Measurements from ENCODE around the gene TEX53. TPM values are rescaled to one million over a fixed set of nuclear protein-coding genes. Genes with fewer than 3 reads are reported as not detected.

TEX53 gene
- not detected in 2 replicates for total RNA-seq

GRCh38 chr9:114657705-114658104 is at the start of gene TEX53:
Gene TEX53, minus strand, starts transcription at chr9:114657805. Its CDS starts 31 bp downstream, at chr9:114657774.

GRCh38 chr9:114681594-114682332 is 24.2 kb upstream of the TEX53 start, which contains the start of gene TEX48:
Gene TEX48, minus strand, starts transcription at chr9:114682192. Its CDS starts 10,469 bp downstream, at chr9:114671723.

Other genes with a start within 250 kb of the TEX53 start
- gene WHRN, start 152.3 kb downstream of the TEX53 start, total RNA-seq: 0.25 and 0.53 TPM in 2 replicates
- gene ATP6V1G1, start 70.0 kb downstream of the TEX53 start, total RNA-seq: 138 and 169 TPM in 2 replicates
- 2.5 and 3.3 TPM in 2 replicates for gene TMEM268, start 46.5 kb downstream of the TEX53 start, total RNA-seq
- gene TEX48, start 24.4 kb upstream of the TEX53 start, total RNA-seq: not detected in 2 replicates
- 0.19 and 1.3 TPM in 2 replicates for gene TNFSF15, start 148.2 kb upstream of the TEX53 start, total RNA-seq